Right ventricle myocardium inferior (tissue), 1 donor: ENCODE data around the gene SPAAR. TPM values are rescaled to one million over a fixed set of nuclear protein-coding genes. Genes with fewer than 3 reads are reported as not detected.
"Not testable (repeated sequence)": the region's sequence is repeated elsewhere in the genome, so short reads cannot be mapped to it uniquely, and the experiment has no call there.

Experiments
- ATAC-seq: fragments of 200-7000 bp; cut with Tn5 transposase; one replicate; pipeline ENCODE4 v1.9.1; 2020; ENCODE audit warnings: mild to moderate bottlenecking, moderate library complexity
- DNase-seq: peaks from one replicate; pipeline ENCODE4 v3.0.0; 2021; ENCODE audit errors: missing footprints
- intact Hi-C: fragments of 100-400 bp; cut with DNase I; formaldehyde crosslinking; loops from one replicate; pipeline ENCODE4 v1.11.0; 2022
- long read RNA-seq: library from polyadenylated mRNA; unstranded; transcript quantifications from one replicate; pipeline ENCODE4 v2.0.0, GENCODE V29; 2021
- total RNA-seq: library from RNA; stranded (reverse); fragmentation: NEBNext Ultra II Directional; extraction: Animal tissue kit (Norgen Biotek cat#: 25700); gene quantifications from one replicate; pipeline ENCODE4 v1.2.1, GENCODE V29; 2021
- donor health status: DM: no; HTN: yes; CAD: no; lungs with severe emphysema.

Gene SPAAR
- total RNA-seq = 9.6 TPM
- long read RNA-seq, partial matches to known transcripts = 0 of 5 reads
- long read RNA-seq, other reads (novel, unspliced or antisense) = 0 of 5 reads

GRCh38 chr9:35909274-35909673, at the start of gene SPAAR:
SPAAR (plus strand) TSS chr9:35909490; CDS start chr9:35910464, 974 bp downstream.
- no peak for DNase-seq
- intact Hi-C loops = no loop called here
- no peak for ATAC-seq

GRCh38 chr9:35859990-35860339, 49.3 kb upstream of the SPAAR start:
- intact Hi-C loops = no loop called here
- DNase-seq (no peak), ATAC-seq (no peak)

GRCh38 chr9:35861161-35861897, 48.0 kb upstream of the SPAAR start:
- ATAC-seq = no peak
- intact Hi-C loops = no loop called here
- no peak for DNase-seq

- no peak for DNase-seq
- ATAC-seq = no peak
- intact Hi-C loops = no loop called here
Observed at GRCh38 chr9:35862328-35862727, 47.0 kb upstream of the SPAAR start.

- ATAC-seq = peak; percentile 29
Observed at GRCh38 chr9:35863583-35863982, 45.7 kb upstream of the SPAAR start.

GRCh38 chr9:35864695-35865255, 44.5 kb upstream of the SPAAR start:
- DNase-seq (no peak), ATAC-seq (no peak)
- intact Hi-C loops = no loop called here

More at GRCh38 chr9:35863583-35863982, 45.7 kb upstream of the SPAAR start:
- intact Hi-C loops = no loop called here
- DNase-seq = no peak

GRCh38 chr9:35867538-35867937, 41.8 kb upstream of the SPAAR start:
- intact Hi-C loops = no loop called here
- DNase-seq (no peak), ATAC-seq (no peak)

- DNase-seq = no peak
- intact Hi-C loops = no loop called here
Observed at GRCh38 chr9:35868933-35869332, 40.4 kb upstream of the SPAAR start.

GRCh38 chr9:35869621-35870216, 39.6 kb upstream of the SPAAR start:
- DNase-seq = no peak
- intact Hi-C loops = no loop called here
- no peak for ATAC-seq

More at GRCh38 chr9:35868933-35869332, 40.4 kb upstream of the SPAAR start:
- no peak for ATAC-seq

GRCh38 chr9:35870351-35870923, 38.9 kb upstream of the SPAAR start, which contains the start of gene OR13J1:
OR13J1 (minus strand) TSS chr9:35870401; CDS start chr9:35870401, 0 bp downstream.
- intact Hi-C loops = no loop called here
- ATAC-seq (no peak), DNase-seq (no peak)

GRCh38 chr9:35871545-35871944, 37.7 kb upstream of the SPAAR start:
- intact Hi-C loops = no loop called here
- DNase-seq (no peak), ATAC-seq (no peak)

- ATAC-seq (no peak), DNase-seq (no peak)
- intact Hi-C loops = no loop called here
Observed at GRCh38 chr9:35872505-35872904, 36.8 kb upstream of the SPAAR start.

GRCh38 chr9:35882263-35882848, 26.9 kb upstream of the SPAAR start:
- DNase-seq = peak; percentile 90
- peak; percentile 81 for ATAC-seq
- intact Hi-C loops = loop anchor here (1.0 to 10.0 kb wide), 3 partner anchors 56 to 238 kb away; no protein-coding TSS in a partner anchor

GRCh38 chr9:35882996-35883395, 26.3 kb upstream of the SPAAR start:
- ATAC-seq = no peak
- intact Hi-C loops = loop anchor here (1.0 to 10.0 kb wide), 3 partner anchors 57 to 238 kb away; no protein-coding TSS in a partner anchor
- DNase-seq = no peak

GRCh38 chr9:35884908-35885307, 24.4 kb upstream of the SPAAR start:
- not testable (repeated sequence) for DNase-seq, ATAC-seq
- intact Hi-C loops = loop anchor here (10.0 kb wide), 1 partner anchor 240 kb away; no protein-coding TSS in a partner anchor

- intact Hi-C loops = no loop called here
- DNase-seq (no peak), ATAC-seq (no peak)
Observed at GRCh38 chr9:35891646-35892045, 17.6 kb upstream of the SPAAR start.

- intact Hi-C loops = no loop called here
- ATAC-seq (no peak), DNase-seq (no peak)
Observed at GRCh38 chr9:35892051-35892450, 17.2 kb upstream of the SPAAR start.

GRCh38 chr9:35896570-35896969, 12.7 kb upstream of the SPAAR start:
- intact Hi-C loops = no loop called here
- DNase-seq = no peak
- ATAC-seq = no peak
